Heart right ventricle (tissue), 16 donors: ENCODE data around the gene ZNF827. TPM values are rescaled to one million over a fixed set of nuclear protein-coding genes. Genes with fewer than 3 reads are reported as not detected.

Experiments
- ATAC-seq, 8 donors: fragments of 200-7000 bp; cut with Tn5 transposase; one replicate each; pipeline ENCODE4 v1.9.1; 2020; ENCODE audit warnings: mild to moderate bottlenecking in 8 of 8, moderate library complexity in 8 of 8, moderate number of reproducible peaks in 1 of 8
- DNase-seq, 2 donors: peaks; one replicate each; pipeline ENCODE4 v3.0.0-alpha.2; 2020
- H3K27ac ChIP-seq, 10 donors: fragments of 200-600 bp; sonication (generic) in 2 of 10; one replicate each; pipeline versions ENCODE4 v1.5.0 to v1.8.0; 2020 to 2022; ENCODE audit warnings: mild to moderate bottlenecking in 3 of 10
- H3K27me3 ChIP-seq, 7 donors: fragments of 200-600 bp; one replicate each; pipeline ENCODE4 v1.8.0; 2021 to 2022; ENCODE audit warnings: mild to moderate bottlenecking in 2 of 7
- H3K36me3 ChIP-seq, 9 donors: fragments of 200-600 bp; sonication (generic) in 1 of 9; one replicate each; pipeline versions ENCODE4 v1.5.0 to v1.8.0; 2020 to 2022; ENCODE audit warnings: mild to moderate bottlenecking in 2 of 9
- H3K4me1 ChIP-seq, 9 donors: fragments of 200-600 bp; sonication (generic) in 1 of 9; one replicate each; pipeline versions ENCODE4 v1.5.0 to v1.8.0; 2020 to 2022; ENCODE audit warnings: mild to moderate bottlenecking in 4 of 9
- H3K4me3 ChIP-seq, 10 donors: fragments of 200-600 bp; sonication (generic) in 2 of 10; one replicate each; pipeline versions ENCODE4 v1.5.0 to v1.8.0; 2020 to 2022; ENCODE audit warnings: mild to moderate bottlenecking in 7 of 10, moderate library complexity in 2 of 10
- H3K9me3 ChIP-seq, 11 donors: fragments of 200-600 bp in 10 of 11; sonication (generic) in 2 of 11; one replicate each; pipeline versions ENCODE4 v1.5.0 to v1.8.0; 2013 to 2022; ENCODE audit warnings: mild to moderate bottlenecking in 2 of 11, control low read depth in 1 of 11, moderate library complexity in 1 of 11
- WGBS, 2 donors: extraction: QIAGEN DNeasy Blood & Tissue Kit; methylation state at CpG; one replicate each; pipeline ENCODE4 v1.1.7; 2013; ENCODE audit warnings: inconsistent platforms in 1 of 2; 5-methylcytosine and 5-hydroxymethylcytosine counted together
- intact Hi-C, 10 donors: fragments of 100-400 bp; cut with DNase I; formaldehyde crosslinking; loops; one replicate each; pipeline versions ENCODE4 v1.11.1 to v1.14.2; 2022
- polyA plus RNA-seq, 2 donors: library from polyadenylated mRNA; stranded (reverse); fragments of 200-250 nt; gene quantifications; one replicate each; pipeline ENCODE4 v1.2.3, GENCODE V29; 2013
- total RNA-seq, 10 donors: library from RNA; stranded (reverse); fragmentation: NEBNext Ultra II Directional in 3 of 10; extraction: Animal tissue kit (Norgen Biotek cat#: 25700) in 3 of 10; gene quantifications; one replicate each; pipeline versions ENCODE4 v1.2.1 to v1.2.4, GENCODE V29; 2021 to 2023
- TF ChIP-seq, protein P1 (sequence below), 9 donors: fragments of 200-600 bp; sonication (generic) in 2 of 9; IDR thresholded peaks; one replicate each; pipeline versions ENCODE4 v1.5.0 to v1.8.0; 2021 to 2022; ENCODE audit warnings: antibody characterized with exemption in 9 of 9, mild to moderate bottlenecking in 5 of 9, moderate library complexity in 1 of 9
- donor health status: Arrhythmogenic right ventricular cardiomyopathy.
- donor health status: ischemic (EF 13 %, LVEDD 7.1; RV severe dilation, severe dysfunction).
- donor health status: healthy with polysubstance abuse.
- donor health status: DM: no; HTN: yes; CAD: no.
- donor health status: DM: no; HTN: no; CAD: no.
- donor health status: ischemic (EF 25% LVEDD 6.9; RV normal size, moderate dysfunction).
- donor health status: ischemic (EF 25% LVEDD 5.7; RV mildly dilated, moderate dysfunction).
- donor health status: healthy.
- donor health status: DM: yes; HTN: yes; CAD: no.
- donor health status: Ischemic cardiomyopathy.
- donor health status: ischemic (EF 35%, LVEDD 5.7; RV mildly dilated, moderate dysfunction).
- donor health status: nonischemic (EF 11% LVEDD 7.7; RV severe dilation, severe dysfunction).
- donor health status: DM: yes; HTN: yes; CAD: no.
- donor health status: PGD.
- donor health status: ischemic (EF 29% LVEDD 5.4; RV normal size, mild dysfunction).
- donor health status: nonischemic (EF 23%, LVEDD 6.1; RV moderate dilation, normal function).

The ZNF827 gene
- total and polyA plus RNA-seq, 12 donors: 3.8 to 33.9 (median 19.3) TPM

DNA sequence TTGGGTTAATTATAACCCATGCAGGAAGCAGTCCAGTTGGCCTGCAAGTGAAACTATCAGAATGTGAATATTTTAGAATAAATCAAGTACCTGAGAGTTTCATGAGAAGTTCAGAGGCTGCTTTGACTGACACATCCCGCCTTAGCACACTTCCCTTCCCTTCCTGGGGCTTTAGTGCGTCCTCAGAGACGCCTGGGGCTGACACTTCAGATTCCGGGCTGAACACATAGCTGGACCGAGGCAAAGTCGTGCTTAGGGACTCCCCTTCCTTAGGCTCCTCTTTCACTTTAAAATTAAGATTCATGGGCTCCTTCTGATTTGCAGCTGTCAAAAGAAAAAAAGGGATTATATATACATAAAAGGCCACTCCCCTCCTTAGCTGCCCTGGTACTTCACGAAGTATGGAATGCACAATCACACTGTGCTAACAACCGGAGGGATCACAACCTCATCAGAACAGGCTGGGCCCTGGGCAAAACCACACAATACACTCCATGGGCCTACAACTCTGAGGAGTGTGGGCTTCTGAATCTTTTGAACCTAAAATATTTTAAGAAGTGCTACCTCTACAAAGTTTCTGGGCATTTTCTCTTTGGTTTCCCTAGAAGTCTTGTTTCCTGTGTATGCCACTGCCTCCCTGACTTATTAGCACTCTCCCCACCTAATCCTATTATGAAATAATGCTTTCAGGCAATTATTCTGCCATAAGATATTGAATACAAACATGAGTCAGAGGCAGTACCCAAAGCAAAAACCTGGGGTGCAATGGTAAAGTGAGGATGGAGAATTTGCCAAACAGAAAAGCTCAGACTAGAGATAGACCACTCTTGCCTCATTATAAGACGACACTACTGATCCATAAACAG lies 68.2 kb downstream of the ZNF827 start:
- H3K4me3 ChIP-seq: no peak overlapping the region
- DNase-seq (no peak), ATAC-seq (peak in 5 of 8 donors; percentile 40 to 62 (median 53))
- H3K4me1 ChIP-seq: peaks cover 0 to 40% (median 11%) of the 10 kb centered on the region in 9 donors
- TF ChIP-seq, protein P1, sequence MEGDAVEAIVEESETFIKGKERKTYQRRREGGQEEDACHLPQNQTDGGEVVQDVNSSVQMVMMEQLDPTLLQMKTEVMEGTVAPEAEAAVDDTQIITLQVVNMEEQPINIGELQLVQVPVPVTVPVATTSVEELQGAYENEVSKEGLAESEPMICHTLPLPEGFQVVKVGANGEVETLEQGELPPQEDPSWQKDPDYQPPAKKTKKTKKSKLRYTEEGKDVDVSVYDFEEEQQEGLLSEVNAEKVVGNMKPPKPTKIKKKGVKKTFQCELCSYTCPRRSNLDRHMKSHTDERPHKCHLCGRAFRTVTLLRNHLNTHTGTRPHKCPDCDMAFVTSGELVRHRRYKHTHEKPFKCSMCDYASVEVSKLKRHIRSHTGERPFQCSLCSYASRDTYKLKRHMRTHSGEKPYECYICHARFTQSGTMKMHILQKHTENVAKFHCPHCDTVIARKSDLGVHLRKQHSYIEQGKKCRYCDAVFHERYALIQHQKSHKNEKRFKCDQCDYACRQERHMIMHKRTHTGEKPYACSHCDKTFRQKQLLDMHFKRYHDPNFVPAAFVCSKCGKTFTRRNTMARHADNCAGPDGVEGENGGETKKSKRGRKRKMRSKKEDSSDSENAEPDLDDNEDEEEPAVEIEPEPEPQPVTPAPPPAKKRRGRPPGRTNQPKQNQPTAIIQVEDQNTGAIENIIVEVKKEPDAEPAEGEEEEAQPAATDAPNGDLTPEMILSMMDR (IDR thresholded peaks at IDR 0.05): no peak
- H3K27me3 ChIP-seq: no peaks in the 10 kb centered on the region
- intact Hi-C loops: no loop called here
- peak overlapping the region in 2 of 10 donors; percentile 5 to 43 for H3K27ac ChIP-seq
- WGBS, 2 donors: 62 to 72% methylated on average over 9 of the region's 9 CpGs
- H3K36me3 ChIP-seq: peaks cover 0 to 5% (median 0%) of the 10 kb centered on the region in 9 donors
- no peaks in the 10 kb centered on the region for H3K9me3 ChIP-seq

DNA sequence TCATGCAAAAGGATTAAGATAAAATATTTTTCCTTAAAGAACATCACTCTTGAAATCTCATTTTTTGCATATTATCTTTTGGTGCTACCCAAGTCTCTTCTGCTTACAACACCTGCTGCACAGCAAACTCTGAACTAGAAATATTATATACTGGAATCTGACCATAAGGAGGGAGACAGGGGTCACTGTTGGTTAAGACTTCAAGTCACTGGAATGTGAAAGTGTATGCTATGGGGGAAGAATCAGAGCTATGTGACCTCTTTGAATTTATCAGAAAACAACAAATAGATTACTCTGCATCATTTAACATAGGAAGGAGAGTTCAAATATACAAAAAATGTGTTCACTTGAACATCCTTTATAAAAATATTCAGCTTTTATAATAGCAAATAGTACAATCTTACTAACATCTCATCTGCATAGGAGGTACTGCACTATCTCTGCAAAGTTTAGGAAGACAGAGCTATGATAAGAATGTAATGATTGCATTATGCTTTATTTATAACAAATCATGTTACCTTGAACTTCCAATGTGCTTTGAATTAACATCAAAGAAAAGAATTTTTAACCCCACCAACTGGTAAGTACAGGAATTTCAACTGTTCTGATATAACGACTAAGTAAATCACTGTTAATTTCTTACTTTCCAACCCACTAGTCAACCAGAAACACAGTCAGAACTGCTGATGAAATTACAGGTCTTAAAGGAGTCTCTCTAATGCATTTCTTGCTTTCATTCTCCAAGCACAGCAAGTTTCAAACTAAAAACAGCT lies 69.8 kb downstream of the ZNF827 start:
- H3K27me3 ChIP-seq: no peaks in the 10 kb centered on the region
- peaks cover 0 to 5% (median 0%) of the 10 kb centered on the region in 9 donors for H3K36me3 ChIP-seq
- ATAC-seq (peak in 1 of 8 donors; percentile 39), DNase-seq (no peak)
- H3K9me3 ChIP-seq: no peaks in the 10 kb centered on the region
- H3K4me1 ChIP-seq: peaks cover 0 to 45% (median 11%) of the 10 kb centered on the region in 9 donors
- no peak overlapping the region for H3K27ac ChIP-seq
- TF ChIP-seq, protein P1 (IDR thresholded peaks at IDR 0.05): peak in 3 of 9 donors; percentile 6 to 25 (median 10)
- H3K4me3 ChIP-seq: no peak overlapping the region
- intact Hi-C loops: no loop called here
- 40 to 69% methylated on average over 1 of the region's 1 CpG for WGBS, 2 donors

DNA sequence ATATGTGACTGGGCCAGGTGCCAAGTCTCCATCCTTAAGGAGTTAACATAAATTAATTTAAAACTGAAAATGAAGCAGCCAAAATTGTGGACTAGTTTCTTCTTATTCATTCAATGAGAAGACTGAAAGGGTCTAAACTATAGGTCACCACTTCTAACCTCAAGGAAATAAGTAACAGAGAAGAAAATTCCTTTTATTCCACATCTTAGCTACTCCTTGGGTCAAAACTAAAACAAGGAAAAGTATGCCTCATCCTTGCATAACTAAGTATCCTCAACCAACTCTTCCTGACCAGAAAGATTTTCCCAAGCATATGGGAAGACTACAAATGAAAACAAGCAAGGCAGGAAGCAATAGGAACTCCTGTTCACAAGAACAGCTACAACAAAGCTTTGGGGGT lies 71.2 kb downstream of the ZNF827 start:
- peaks cover 0 to 5% (median 0%) of the 10 kb centered on the region in 9 donors for H3K36me3 ChIP-seq
- no peak for ATAC-seq

DNA sequence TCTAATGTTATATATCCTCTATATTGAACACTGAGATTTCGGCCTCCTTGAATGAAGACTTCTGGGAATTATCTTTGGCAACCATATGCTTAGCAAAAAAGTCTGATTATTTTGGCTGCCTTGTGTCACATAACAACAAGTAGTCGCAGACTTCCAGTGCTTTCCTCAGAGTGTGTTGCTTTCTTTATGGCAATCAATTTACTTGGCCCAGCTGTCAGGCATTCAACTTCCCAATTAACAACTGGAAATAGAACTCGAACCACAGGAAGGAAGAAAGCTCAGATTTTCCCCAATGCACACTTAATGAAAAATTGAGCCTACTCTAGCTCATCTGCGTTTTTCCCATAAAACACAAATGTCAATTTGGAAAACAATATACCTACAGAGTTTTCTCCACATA lies 71.6 kb downstream of the ZNF827 start:
- peak overlapping the region in 1 of 10 donors; percentile 1 for H3K27ac ChIP-seq
- TF ChIP-seq, protein P1 (IDR thresholded peaks at IDR 0.05): no peak
- no peak overlapping the region for H3K4me3 ChIP-seq
- peaks cover 0 to 5% (median 0%) of the 10 kb centered on the region in 9 donors for H3K36me3 ChIP-seq
- DNase-seq (no peak), ATAC-seq (no peak)
- WGBS, 2 donors: 45 to 54% methylated on average over 4 of the region's 4 CpGs
- intact Hi-C loops: no loop called here
- H3K27me3 ChIP-seq: no peaks in the 10 kb centered on the region
- H3K9me3 ChIP-seq: no peaks in the 10 kb centered on the region
- H3K4me1 ChIP-seq: peaks cover 0 to 45% (median 11%) of the 10 kb centered on the region in 9 donors

More for the DNA sequence above, 71.2 kb downstream of the ZNF827 start:
- H3K27me3 ChIP-seq: no peaks in the 10 kb centered on the region
- DNase-seq: no peak
- no peak overlapping the region for H3K4me3 ChIP-seq
- H3K4me1 ChIP-seq: peaks cover 0 to 45% (median 11%) of the 10 kb centered on the region in 9 donors
- TF ChIP-seq, protein P1 (IDR thresholded peaks at IDR 0.05): no peak
- peak overlapping the region in 1 of 10 donors; percentile 8 for H3K27ac ChIP-seq
- intact Hi-C loops: no loop called here
- H3K9me3 ChIP-seq: no peaks in the 10 kb centered on the region
